Measurements from ENCODE around the gene CALR3. TPM values are rescaled to one million over a fixed set of nuclear protein-coding genes. Genes with fewer than 3 reads are reported as not detected.
A peak's percentile ranks its signal among the peaks of the same experiment; 100 is the strongest.

CALR3 gene
- total RNA-seq, 1 donor from 2014 or later, result 2.0 TPM

GRCh38 chr19:16441661-16442162 lies 54.3 kb downstream of the CALR3 start:
- peaks cover 61% of the 10 kb centered on the region for H4K20me1 ChIP-seq (ENCODE audit: low read depth)
- peak; percentile 77 for DNase-seq (ENCODE audit: low spot score)
- H3K9ac ChIP-seq, result peak overlapping the region; percentile 23
- H3K27ac ChIP-seq, result peak overlapping the region; percentile 61
- Mint-ChIP-seq H3K27ac (peak overlapping the region; percentile 86), H3K9me3 (no peaks in the 10 kb centered on the region), H3K36me3 (peaks cover 15% of the 10 kb centered on the region), H3K4me1 (peaks cover 37% of the 10 kb centered on the region), H3K4me3 (no peak overlapping the region), H3K27me3 (ENCODE audit: insufficient read depth, low read depth) (peaks cover 5% of the 10 kb centered on the region)
- TF ChIP-seq EZH2phosphoT487 (IDR thresholded peaks at IDR 0.05) (no peak), CTCF (IDR thresholded peaks at IDR 0.05) (peak; percentile 76)
- H3K9me3 ChIP-seq (ENCODE audit: low read depth), result no peaks in the 10 kb centered on the region
- peaks cover 66% of the 10 kb centered on the region for H3K79me2 ChIP-seq (ENCODE audit: low read depth)
- H3K27me3 ChIP-seq, result no peaks in the 10 kb centered on the region
- H3K36me3 ChIP-seq, result no peaks in the 10 kb centered on the region
- no peak overlapping the region for H2AFZ ChIP-seq (replicated peaks)
- H3K4me2 ChIP-seq, result peak overlapping the region; percentile 65
- peaks cover 25% of the 10 kb centered on the region for H3K4me1 ChIP-seq
- H3F3A ChIP-seq (ENCODE audit: low read depth), result peaks cover 18% of the 10 kb centered on the region
- H3K4me3 ChIP-seq, result no peak overlapping the region

GRCh38 chr19:16436780-16437332 lies 59.1 kb downstream of the CALR3 start:
- Histone ChIP-seq H3F3A (ENCODE audit: low read depth) (peaks cover 6% of the 10 kb centered on the region), H3K9ac (no peak overlapping the region), H3K9me3 (ENCODE audit: low read depth) (no peaks in the 10 kb centered on the region), H3K36me3 (no peaks in the 10 kb centered on the region), H3K27me3 (no peaks in the 10 kb centered on the region), H2AFZ (replicated peaks) (no peak overlapping the region), H3K4me2 (no peak overlapping the region), H4K20me1 (ENCODE audit: low read depth) (peaks cover 13% of the 10 kb centered on the region), H3K4me3 (no peak overlapping the region), H3K79me2 (ENCODE audit: low read depth) (peaks cover 23% of the 10 kb centered on the region), H3K4me1 (peaks cover 4% of the 10 kb centered on the region), H3K27ac (no peak overlapping the region)
- peaks cover 3% of the 10 kb centered on the region for H3K27me3 Mint-ChIP-seq (ENCODE audit: insufficient read depth, low read depth)
- H3K36me3 Mint-ChIP-seq, result peaks cover 20% of the 10 kb centered on the region
- TF ChIP-seq EZH2phosphoT487 (IDR thresholded peaks at IDR 0.05), result no peak
- no peak for TF ChIP-seq EZH2 (IDR thresholded peaks at IDR 0.05)
- TF ChIP-seq CTCF (IDR thresholded peaks at IDR 0.05), result no peak
- DNase-seq (ENCODE audit: low spot score), result no peak
- peaks cover 4% of the 10 kb centered on the region for H3K4me1 Mint-ChIP-seq
- no peak overlapping the region for H3K27ac Mint-ChIP-seq
- no peaks in the 10 kb centered on the region for H3K9me3 Mint-ChIP-seq
- H3K4me3 Mint-ChIP-seq, result no peak overlapping the region

- no peaks in the 10 kb centered on the region for H3K4me1 ChIP-seq
- no peak for TF ChIP-seq CTCF (IDR thresholded peaks at IDR 0.05)
- TF ChIP-seq EZH2 (IDR thresholded peaks at IDR 0.05), result no peak
- no peak for TF ChIP-seq EZH2phosphoT487 (IDR thresholded peaks at IDR 0.05)
- H3K36me3 Mint-ChIP-seq, result peaks cover 20% of the 10 kb centered on the region
- no peak overlapping the region for H3K9ac ChIP-seq
- no peak for DNase-seq (ENCODE audit: low spot score)
- peaks cover 6% of the 10 kb centered on the region for H4K20me1 ChIP-seq (ENCODE audit: low read depth)
- no peak overlapping the region for H3K4me3 Mint-ChIP-seq
- H3K27me3 Mint-ChIP-seq (ENCODE audit: insufficient read depth, low read depth), result peaks cover 3% of the 10 kb centered on the region
- H3K4me1 Mint-ChIP-seq, result no peaks in the 10 kb centered on the region
- no peaks in the 10 kb centered on the region for H3K27me3 ChIP-seq
- H3K9me3 ChIP-seq (ENCODE audit: low read depth), result no peaks in the 10 kb centered on the region
- H3F3A ChIP-seq (ENCODE audit: low read depth), result no peaks in the 10 kb centered on the region
- peaks cover 18% of the 10 kb centered on the region for H3K79me2 ChIP-seq (ENCODE audit: low read depth)
- no peak overlapping the region for H3K4me2 ChIP-seq
- peak overlapping the region; percentile 37 for H3K27ac Mint-ChIP-seq
- H3K27ac ChIP-seq, result no peak overlapping the region
- no peaks in the 10 kb centered on the region for H3K36me3 ChIP-seq
- no peak overlapping the region for H2AFZ ChIP-seq (replicated peaks)
- no peak overlapping the region for H3K4me3 ChIP-seq
- H3K9me3 Mint-ChIP-seq, result no peaks in the 10 kb centered on the region
Measured at GRCh38 chr19:16435999-16436650, 59.8 kb downstream of the CALR3 start.
